ENCODE measurements around the gene CAMK2B. TPM values are rescaled to one million over a fixed set of nuclear protein-coding genes. Genes with fewer than 3 reads are reported as not detected.

The CAMK2B gene
- total RNA-seq, 5 donors from 2014 or later (not counting 1 experiment from before 2014, with no cell fraction given): 0.35 TPM; not detected in 4

DNA sequence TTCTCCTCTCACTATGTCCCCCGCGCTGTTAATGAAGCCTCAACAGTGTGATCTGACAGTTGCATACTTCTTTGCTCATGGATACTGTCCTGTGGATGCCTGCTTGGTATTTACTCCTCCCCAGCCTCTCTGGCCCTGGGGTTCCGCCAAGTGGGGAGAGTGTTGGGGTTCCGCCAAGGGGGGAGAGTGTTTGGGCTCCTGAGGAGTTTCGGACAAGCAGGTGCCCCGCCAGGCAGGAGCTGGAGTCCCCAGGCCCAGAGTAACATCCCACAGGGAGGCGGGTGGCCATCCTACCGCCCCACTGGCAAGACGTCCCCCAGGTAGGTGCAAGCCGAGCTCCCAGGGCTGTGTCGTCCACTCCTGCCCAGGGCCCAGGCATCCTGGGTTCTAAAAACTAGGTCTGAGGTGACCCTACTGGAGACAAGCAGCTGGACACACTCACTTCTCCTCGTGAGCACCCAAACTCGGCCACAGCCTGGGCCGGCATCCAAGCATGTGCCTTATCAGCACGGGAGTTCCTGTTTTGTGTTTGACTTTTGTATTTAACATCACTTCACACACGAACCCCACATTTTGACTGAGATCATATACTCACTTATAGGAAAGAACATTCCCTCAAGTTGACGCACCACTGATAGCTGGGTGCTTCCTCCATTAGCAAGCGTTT lies 34.2 kb downstream of the CAMK2B start:
- POLR2A ChIA-PET: no interaction called here
- DNase-seq: peak in 6 of 35 experiments; percentile 0 to 18 (median 1)
- H3K4me1 Mint-ChIP-seq: no peaks in the 10 kb centered on the region
- Histone ChIP-seq H3K4me3 (ENCODE audit: control insufficient read depth in 1 of 2, extremely low read depth in 1 of 2, low read length in 1 of 2) (no peak overlapping the region), H3K4me1 (ENCODE audit: control insufficient read depth in 1 of 2, extremely low read depth in 1 of 2, insufficient read depth in 2 of 2, low read length in 2 of 2) (no peaks in the 10 kb centered on the region), H3K36me3 (ENCODE audit: control insufficient read depth in 2 of 2, extremely low read depth in 1 of 2, insufficient read depth in 1 of 2, low read length in 1 of 2) (no peaks in the 10 kb centered on the region), H3K27me3 (replicated peaks in 1 of 2; ENCODE audit: control insufficient read depth in 2 of 2, extremely low read depth in 1 of 2, insufficient read depth in 2 of 2, low read length in 1 of 2) (peaks cover 3 to 37% of the 10 kb centered on the region in 2 experiments), H3K27ac (ENCODE audit: low read length) (no peak overlapping the region), H3K9me3 (no peaks in the 10 kb centered on the region)
- peaks cover 0 to 4% (median 0%) of the 10 kb centered on the region in 3 donors for H3K9me3 Mint-ChIP-seq
- H3K27ac Mint-ChIP-seq: no peak overlapping the region
- H3K27me3 Mint-ChIP-seq: peaks cover 11 to 37% of the 10 kb centered on the region in 2 donors
- H3K4me3 Mint-ChIP-seq: no peak overlapping the region
- CTCF ChIA-PET: no interaction called here
- WGBS (ENCODE audit: insufficient coverage): 61% methylated on average over 9 of the region's 18 CpGs
- no peaks in the 10 kb centered on the region for H3K36me3 Mint-ChIP-seq
- no peak for ATAC-seq (replicated peaks in 1 of 4)

DNA sequence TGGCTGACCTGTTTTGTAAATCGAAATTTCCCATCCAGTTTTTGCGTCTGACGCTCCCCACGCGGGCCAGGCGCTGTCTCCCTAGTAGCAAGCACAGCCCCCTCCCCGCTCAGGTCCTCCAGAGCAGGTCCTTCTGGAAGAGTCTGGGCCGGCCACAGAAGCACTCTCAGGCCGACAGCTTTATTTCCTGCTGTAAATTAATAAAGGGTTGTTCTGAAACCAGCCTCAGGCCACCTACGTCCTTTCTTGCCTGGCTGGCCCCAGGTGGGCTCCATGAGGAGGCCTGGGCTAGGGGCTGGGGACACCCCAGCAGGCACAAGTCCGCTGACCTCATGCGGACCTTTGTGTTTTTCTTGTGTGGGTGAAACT lies 35.2 kb downstream of the CAMK2B start:
- H3K9me3 Mint-ChIP-seq: no peaks in the 10 kb centered on the region
- ATAC-seq (replicated peaks in 1 of 4) (no peak), DNase-seq (peak in 1 of 35 experiments; percentile 2)
- Histone ChIP-seq H3K36me3 (ENCODE audit: control insufficient read depth in 2 of 2, extremely low read depth in 1 of 2, insufficient read depth in 1 of 2, low read length in 1 of 2) (no peaks in the 10 kb centered on the region), H3K27ac (ENCODE audit: low read length) (no peak overlapping the region), H3K4me1 (ENCODE audit: control insufficient read depth in 1 of 2, extremely low read depth in 1 of 2, insufficient read depth in 2 of 2, low read length in 2 of 2) (no peaks in the 10 kb centered on the region), H3K27me3 (replicated peaks in 1 of 2; ENCODE audit: control insufficient read depth in 2 of 2, extremely low read depth in 1 of 2, insufficient read depth in 2 of 2, low read length in 1 of 2) (peaks cover 2 to 37% of the 10 kb centered on the region in 2 experiments), H3K9me3 (no peaks in the 10 kb centered on the region), H3K4me3 (ENCODE audit: control insufficient read depth in 1 of 2, extremely low read depth in 1 of 2, low read length in 1 of 2) (no peak overlapping the region)
- H3K4me1 Mint-ChIP-seq: no peaks in the 10 kb centered on the region
- WGBS (ENCODE audit: insufficient coverage): 93% methylated on average over 5 of the region's 12 CpGs
- peaks cover 11 to 32% of the 10 kb centered on the region in 2 donors for H3K27me3 Mint-ChIP-seq
- H3K36me3 Mint-ChIP-seq: no peaks in the 10 kb centered on the region
- POLR2A ChIA-PET: no interaction called here
- CTCF ChIA-PET: no interaction called here
- H3K4me3 Mint-ChIP-seq: no peak overlapping the region
- no peak overlapping the region for H3K27ac Mint-ChIP-seq

DNA sequence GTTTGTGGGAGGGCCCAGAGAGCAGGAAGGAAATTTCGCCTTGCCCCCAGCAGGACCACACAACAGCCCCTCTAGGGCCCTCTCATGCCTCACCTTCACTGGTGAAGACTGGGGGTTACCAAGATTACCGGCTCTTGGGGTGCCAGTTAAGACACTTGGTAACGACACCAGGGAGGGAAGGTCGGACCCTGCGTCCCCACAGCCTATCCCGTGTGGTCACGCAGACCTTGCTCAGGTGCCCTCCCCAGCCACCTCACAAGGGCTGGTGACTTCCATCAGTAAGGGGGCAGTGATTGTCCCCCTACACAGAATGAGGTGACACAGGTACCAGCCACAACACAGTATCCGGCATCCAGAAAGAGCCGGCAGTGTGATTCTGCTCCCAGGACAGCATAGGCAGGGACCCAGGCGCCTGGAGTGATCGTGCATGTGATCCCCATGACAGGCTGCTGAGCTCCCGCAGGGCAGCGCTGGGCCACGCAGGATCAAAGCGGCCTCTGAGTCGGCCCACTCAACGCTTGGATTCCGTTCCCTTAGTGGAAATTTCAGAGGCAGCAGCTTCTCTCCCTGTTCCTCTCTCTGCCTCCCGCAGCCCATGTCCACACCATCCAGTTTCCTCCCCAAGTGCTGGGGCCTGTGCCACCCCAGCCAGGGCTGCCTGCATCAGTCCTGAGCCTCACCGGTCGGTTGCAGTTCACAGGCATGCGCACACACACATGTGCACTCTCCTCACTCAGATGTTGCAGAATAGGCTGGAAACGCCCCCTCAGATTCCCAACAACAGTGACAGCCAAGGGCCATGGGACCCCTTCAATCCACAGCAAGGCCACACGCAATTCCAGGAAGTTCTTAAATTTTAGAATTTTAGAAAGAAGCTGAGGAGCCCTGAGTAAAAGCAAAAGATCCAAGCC lies 35.8 kb downstream of the CAMK2B start:
- H3K9me3 Mint-ChIP-seq: no peaks in the 10 kb centered on the region
- no peak overlapping the region for H3K27ac ChIP-seq (ENCODE audit: low read length)
- ChIA-PET CTCF (no interaction called here), POLR2A (no interaction called here)
- H3K27me3 Mint-ChIP-seq: peaks cover 10 to 30% of the 10 kb centered on the region in 2 donors
- H3K36me3 Mint-ChIP-seq: no peaks in the 10 kb centered on the region
- WGBS (ENCODE audit: insufficient coverage): 89% methylated on average over 15 of the region's 24 CpGs
- H3K9me3 ChIP-seq: no peaks in the 10 kb centered on the region
- H3K36me3 ChIP-seq (ENCODE audit: control insufficient read depth in 2 of 2, extremely low read depth in 1 of 2, insufficient read depth in 1 of 2, low read length in 1 of 2): no peaks in the 10 kb centered on the region
- peaks cover 2 to 35% of the 10 kb centered on the region in 2 experiments for H3K27me3 ChIP-seq (replicated peaks in 1 of 2; ENCODE audit: control insufficient read depth in 2 of 2, extremely low read depth in 1 of 2, insufficient read depth in 2 of 2, low read length in 1 of 2)
- no peak overlapping the region for H3K27ac Mint-ChIP-seq
- ATAC-seq (replicated peaks in 1 of 4) (no peak), DNase-seq (peak in 2 of 35 experiments; percentile 1 to 21)
- no peaks in the 10 kb centered on the region for H3K4me1 Mint-ChIP-seq
- no peaks in the 10 kb centered on the region for H3K4me1 ChIP-seq (ENCODE audit: control insufficient read depth in 1 of 2, extremely low read depth in 1 of 2, insufficient read depth in 2 of 2, low read length in 2 of 2)
- no peak overlapping the region for H3K4me3 ChIP-seq (ENCODE audit: control insufficient read depth in 1 of 2, extremely low read depth in 1 of 2, low read length in 1 of 2)
- no peak overlapping the region for H3K4me3 Mint-ChIP-seq

DNA sequence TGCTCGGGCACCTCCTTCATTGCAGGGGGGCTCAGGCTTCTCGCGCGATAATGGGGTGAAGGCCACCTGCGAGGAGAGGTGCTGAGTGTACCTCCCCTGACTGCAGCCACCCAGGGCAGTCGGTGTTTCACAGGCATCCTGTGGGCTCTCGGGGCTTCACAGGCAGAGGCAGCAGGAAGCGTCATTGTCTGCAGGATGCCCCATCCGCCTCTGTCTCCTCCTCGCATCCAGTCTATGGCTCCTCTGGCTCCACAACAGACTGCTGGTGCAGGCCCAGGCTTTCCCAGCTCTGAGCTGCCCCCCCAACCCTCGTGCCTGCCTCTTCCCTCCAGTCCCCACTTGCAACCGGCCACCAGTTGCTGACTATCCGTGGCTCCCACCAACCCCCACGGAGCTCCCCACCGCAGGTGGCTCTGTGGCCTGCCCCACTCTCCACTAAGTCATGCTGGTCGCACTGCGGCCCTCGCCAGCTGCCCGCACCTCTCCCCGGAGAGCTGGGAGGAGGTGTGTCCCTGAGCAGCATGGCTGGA lies 36.5 kb downstream of the CAMK2B start:
- H3K9me3 ChIP-seq: no peaks in the 10 kb centered on the region
- no peak overlapping the region for H3K27ac ChIP-seq (ENCODE audit: low read length)
- no peaks in the 10 kb centered on the region for H3K9me3 Mint-ChIP-seq
- peaks cover 4 to 23% of the 10 kb centered on the region in 2 donors for H3K27me3 Mint-ChIP-seq
- DNase-seq (peak in 2 of 35 experiments; percentile 0 to 17), ATAC-seq (replicated peaks in 1 of 4) (no peak)
- H3K4me3 Mint-ChIP-seq: no peak overlapping the region
- no peak overlapping the region for H3K4me3 ChIP-seq (ENCODE audit: control insufficient read depth in 1 of 2, extremely low read depth in 1 of 2, low read length in 1 of 2)
- no peaks in the 10 kb centered on the region for H3K36me3 Mint-ChIP-seq
- no peak overlapping the region for H3K27ac Mint-ChIP-seq
- POLR2A ChIA-PET: no interaction called here
- WGBS (ENCODE audit: insufficient coverage): 89% methylated on average over 12 of the region's 20 CpGs
- H3K36me3 ChIP-seq (ENCODE audit: control insufficient read depth in 2 of 2, extremely low read depth in 1 of 2, insufficient read depth in 1 of 2, low read length in 1 of 2): no peaks in the 10 kb centered on the region
- no peaks in the 10 kb centered on the region for H3K4me1 ChIP-seq (ENCODE audit: control insufficient read depth in 1 of 2, extremely low read depth in 1 of 2, insufficient read depth in 2 of 2, low read length in 2 of 2)
- CTCF ChIA-PET: no interaction called here
- H3K4me1 Mint-ChIP-seq: no peaks in the 10 kb centered on the region
- peaks cover 2 to 28% of the 10 kb centered on the region in 2 experiments for H3K27me3 ChIP-seq (replicated peaks in 1 of 2; ENCODE audit: control insufficient read depth in 2 of 2, extremely low read depth in 1 of 2, insufficient read depth in 2 of 2, low read length in 1 of 2)

DNA sequence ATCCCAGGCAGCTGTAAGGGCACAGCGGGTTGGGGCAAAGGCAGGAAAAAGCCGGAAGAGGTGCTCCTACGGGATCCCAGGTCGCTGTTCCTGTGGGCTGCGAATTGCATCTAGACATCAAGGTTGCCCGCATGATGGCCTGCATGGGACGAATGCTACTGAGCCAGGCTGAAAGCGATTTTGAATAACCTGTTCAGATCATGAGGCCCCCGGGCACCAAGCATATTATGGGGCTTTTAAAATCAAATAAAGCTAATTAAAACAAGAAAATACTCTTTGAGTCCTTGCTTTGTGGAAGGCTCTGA lies 37.1 kb downstream of the CAMK2B start:
- no peaks in the 10 kb centered on the region for H3K36me3 Mint-ChIP-seq
- CTCF ChIA-PET: no interaction called here
- H3K9me3 Mint-ChIP-seq: no peaks in the 10 kb centered on the region
- Histone ChIP-seq H3K27ac (ENCODE audit: low read length) (no peak overlapping the region), H3K27me3 (replicated peaks in 1 of 2; ENCODE audit: control insufficient read depth in 2 of 2, extremely low read depth in 1 of 2, insufficient read depth in 2 of 2, low read length in 1 of 2) (peaks cover 2 to 23% of the 10 kb centered on the region in 2 experiments), H3K9me3 (no peaks in the 10 kb centered on the region), H3K4me1 (ENCODE audit: control insufficient read depth in 1 of 2, extremely low read depth in 1 of 2, insufficient read depth in 2 of 2, low read length in 2 of 2) (no peaks in the 10 kb centered on the region), H3K4me3 (ENCODE audit: control insufficient read depth in 1 of 2, extremely low read depth in 1 of 2, low read length in 1 of 2) (no peak overlapping the region), H3K36me3 (ENCODE audit: control insufficient read depth in 2 of 2, extremely low read depth in 1 of 2, insufficient read depth in 1 of 2, low read length in 1 of 2) (no peaks in the 10 kb centered on the region)
- WGBS (ENCODE audit: insufficient coverage): 93% methylated on average over 5 of the region's 9 CpGs
- no peaks in the 10 kb centered on the region for H3K4me1 Mint-ChIP-seq
- no peak overlapping the region for H3K27ac Mint-ChIP-seq
- H3K27me3 Mint-ChIP-seq: peaks cover 4 to 19% of the 10 kb centered on the region in 2 donors
- no peak for ATAC-seq (replicated peaks in 1 of 4)
- H3K4me3 Mint-ChIP-seq: no peak overlapping the region
- POLR2A ChIA-PET: no interaction called here
- peak in 1 of 35 experiments; percentile 0 for DNase-seq

DNA sequence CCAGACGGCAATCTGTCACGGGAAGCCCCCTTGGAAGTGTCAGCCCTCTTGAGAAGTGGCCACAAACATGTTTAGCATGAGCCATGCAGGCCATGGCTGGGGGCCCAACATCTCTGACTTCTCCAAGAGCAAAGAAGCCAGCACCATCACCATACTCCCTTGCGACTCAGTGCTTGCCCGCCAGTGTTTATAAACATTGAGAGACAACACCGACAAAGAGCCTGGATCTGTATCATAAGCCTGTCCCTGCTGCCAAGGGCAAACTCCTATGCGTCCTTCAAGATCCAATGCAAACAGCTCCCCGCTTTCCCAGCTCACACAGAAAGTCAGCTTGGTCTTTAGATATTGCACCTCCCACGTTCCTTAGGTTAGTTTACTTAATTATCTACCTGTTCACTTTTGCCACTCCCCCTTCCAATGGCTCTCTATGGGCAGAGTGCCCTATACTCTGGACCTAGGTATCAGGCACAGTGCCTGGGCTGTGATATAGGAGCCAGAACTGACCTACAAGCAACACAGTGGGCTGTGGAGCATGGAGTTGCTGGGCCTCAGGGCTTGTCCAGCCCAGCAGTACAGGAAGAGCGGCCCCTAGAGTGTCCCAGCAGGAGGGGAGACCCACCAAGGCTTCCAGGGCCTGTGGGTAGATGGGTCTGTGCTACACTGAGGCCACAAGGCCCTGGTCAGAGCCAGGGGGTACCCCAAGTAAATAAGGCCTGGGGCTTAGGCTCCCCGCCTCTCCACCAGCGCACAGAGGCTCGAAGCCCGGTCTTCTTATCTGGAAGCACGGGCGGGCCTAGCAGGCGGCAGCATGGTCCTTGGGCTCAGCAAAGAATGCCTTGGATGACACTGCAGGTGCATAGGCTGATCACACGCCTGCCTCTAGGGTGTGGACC lies 37.7 kb downstream of the CAMK2B start:
- Mint-ChIP-seq H3K27me3 (peaks cover 4 to 15% of the 10 kb centered on the region in 2 donors), H3K36me3 (no peaks in the 10 kb centered on the region), H3K4me3 (no peak overlapping the region), H3K27ac (no peak overlapping the region), H3K9me3 (no peaks in the 10 kb centered on the region), H3K4me1 (no peaks in the 10 kb centered on the region)
- Histone ChIP-seq H3K4me1 (ENCODE audit: control insufficient read depth in 1 of 2, extremely low read depth in 1 of 2, insufficient read depth in 2 of 2, low read length in 2 of 2) (no peaks in the 10 kb centered on the region), H3K9me3 (no peaks in the 10 kb centered on the region), H3K4me3 (ENCODE audit: control insufficient read depth in 1 of 2, extremely low read depth in 1 of 2, low read length in 1 of 2) (no peak overlapping the region), H3K36me3 (ENCODE audit: control insufficient read depth in 2 of 2, extremely low read depth in 1 of 2, insufficient read depth in 1 of 2, low read length in 1 of 2) (no peaks in the 10 kb centered on the region), H3K27me3 (replicated peaks in 1 of 2; ENCODE audit: control insufficient read depth in 2 of 2, extremely low read depth in 1 of 2, insufficient read depth in 2 of 2, low read length in 1 of 2) (peaks cover under 1 to 21% of the 10 kb centered on the region in 2 experiments), H3K27ac (ENCODE audit: low read length) (no peak overlapping the region)
- ATAC-seq (replicated peaks in 1 of 4) (no peak), DNase-seq (peak in 1 of 35 experiments; percentile 21)
- CTCF ChIA-PET: no interaction called here
- 88% methylated on average over 16 of the region's 17 CpGs for WGBS (ENCODE audit: insufficient coverage)
- POLR2A ChIA-PET: no interaction called here
